Measurements from ENCODE around the gene IL17RC.
"Not testable (repeated sequence)": the region's sequence is repeated elsewhere in the genome, so short reads cannot be mapped to it uniquely, and the experiment has no call there.

IL17RC gene

GRCh38 chr3:9887480-9887879, 29.4 kb upstream of the IL17RC start:
- H3K4me3 ChIP-seq (ENCODE audit: low read depth, low read length), result no peak overlapping the region
- no peak for TF ChIP-seq CTCF (IDR thresholded peaks at IDR 0.05; ENCODE audit: low read depth, low read length)

GRCh38 chr3:9888540-9888939, 28.4 kb upstream of the IL17RC start:
- TF ChIP-seq CTCF (IDR thresholded peaks at IDR 0.05; ENCODE audit: low read depth, low read length), result no peak
- H3K4me3 ChIP-seq (ENCODE audit: low read depth, low read length), result no peak overlapping the region

GRCh38 chr3:9889405-9889804, 27.5 kb upstream of the IL17RC start:
- H3K4me3 ChIP-seq (ENCODE audit: low read depth, low read length), result no peak overlapping the region
- TF ChIP-seq CTCF (IDR thresholded peaks at IDR 0.05; ENCODE audit: low read depth, low read length), result no peak

- TF ChIP-seq CTCF (IDR thresholded peaks at IDR 0.05; ENCODE audit: low read depth, low read length), result no peak
- peak within 1 kb of the TSS; percentile 91 for H3K4me3 ChIP-seq (ENCODE audit: low read depth, low read length)
Observed at GRCh38 chr3:9890249-9891071, 26.4 kb upstream of the IL17RC start, which contains the start of gene JAGN1. TSS of gene JAGN1 (plus strand) at chr3:9890610. CDS start at chr3:9890723, 113 bp downstream.

GRCh38 chr3:9891072-9891622, 25.8 kb upstream of the IL17RC start:
- H3K4me3 ChIP-seq (ENCODE audit: low read depth, low read length), result peak overlapping the region; percentile 91
- TF ChIP-seq CTCF (IDR thresholded peaks at IDR 0.05; ENCODE audit: low read depth, low read length), result no peak

GRCh38 chr3:9893739-9894138, 23.2 kb upstream of the IL17RC start:
- no peak overlapping the region for H3K4me3 ChIP-seq (ENCODE audit: low read depth, low read length)
- no peak for TF ChIP-seq CTCF (IDR thresholded peaks at IDR 0.05; ENCODE audit: low read depth, low read length)

- not testable (repeated sequence) for H3K4me3 ChIP-seq (ENCODE audit: low read depth, low read length)
Observed at GRCh38 chr3:9895715-9896114, 21.2 kb upstream of the IL17RC start.

GRCh38 chr3:9896755-9897407, 20.0 kb upstream of the IL17RC start:
- H3K4me3 ChIP-seq (ENCODE audit: low read depth, low read length), result not testable (repeated sequence)

All from WI38 (cell line).